Stimulated activated CD8-positive, alpha-beta memory T cell treated with anti-CD3 and anti-CD28 coated beads, Interleukin-7, amount 100 ng/mL, for 24 hours (primary cell): Measurements from ENCODE around the gene FOXD4L3.
"Not testable (repeated sequence)": the region's sequence is repeated elsewhere in the genome, so short reads cannot be mapped to it uniquely, and the experiment has no call there.

Source experiments
- DNase-seq: peaks from one replicate; pipeline ENCODE4 v3.0.0-alpha.2; 2020; ENCODE audit warnings: low read depth

FOXD4L3 gene

DNA sequence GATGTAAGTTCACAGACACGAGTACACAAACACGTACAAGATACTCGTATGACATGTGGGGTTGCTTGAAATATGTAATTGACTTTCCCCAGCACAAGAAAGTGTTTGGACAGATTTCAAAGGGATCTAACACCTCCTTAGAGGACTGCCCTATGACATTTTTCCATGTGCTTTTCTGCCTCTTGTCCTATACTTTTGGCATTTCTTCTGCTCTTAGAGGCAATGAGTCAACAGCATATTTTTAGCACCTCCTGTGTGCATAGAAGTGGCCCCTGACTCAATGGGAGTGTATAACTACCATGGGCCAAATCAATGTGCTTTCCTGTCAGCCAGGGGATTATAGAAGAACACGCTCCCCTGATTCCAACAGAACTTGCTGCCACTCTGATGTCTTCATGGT, 49.0 kb downstream of the FOXD4L3 start:
- DNase-seq: not testable (repeated sequence)
